K562 (cell line): Measurements from ENCODE around the gene WASL. TPM values are rescaled to one million over a fixed set of nuclear protein-coding genes. Genes with fewer than 3 reads are reported as not detected.
"Not testable (repeated sequence)": the region's sequence is repeated elsewhere in the genome, so short reads cannot be mapped to it uniquely, and the experiment has no call there.

Experiments used
- ATAC-seq: fragments of 200-7000 bp; cut with Tn5 transposase; 3 replicates; pipeline ENCODE4 v1.9.1; 2020; ENCODE audit warnings: moderate library complexity
- BruUV-seq: library from RNA; stranded (reverse); fragments of 400-500 nt; replicated peaks from 2 replicates; lab custom pipeline; 2021; lab: Mats Ljungman, UMichigan
- CTCF ChIA-PET: fragments of 300-600 bp; formaldehyde crosslinking; extraction: SDS; loops from one replicate; lab custom pipeline; 2021; ENCODE audit warnings: low intra/inter-chr PET ratio; lab: Yijun Ruan, JAX
- POLR2A ChIA-PET: fragments of 300-600, 350-650 bp; sonication (Branson Sonifier 250); formaldehyde crosslinking; extraction: SDS; loops from one replicate; lab custom pipeline; 2021; ENCODE audit warnings: antibody characterized with exemption, inconsistent platforms; lab: Yijun Ruan, JAX
- DNase-seq, 4 experiments: peaks; one replicate each; pipeline versions ENCODE4 v3.0.0 to v3.0.0-alpha.2; 2011 to 2018; ENCODE audit warnings: low spot score in 3 of 4, mixed read lengths in 3 of 4; ENCODE audit errors: extremely low read depth in 1 of 4
- FAIRE-seq: peaks from 2 replicates; lab custom pipeline; 2011; peaks lifted over from hg19 to GRCh38; lab: Jason Lieb, UNC
- H2AFZ ChIP-seq: 2 replicates; pipeline ENCODE4 v1.6.0; 2011; ENCODE audit warnings: low read depth, low read length, control low read depth, inconsistent platforms
- H3K27ac ChIP-seq: fragments of 200-600 bp; 3 replicates; pipeline ENCODE4 v1.8.0; 2011; ENCODE audit warnings: low read depth, mild to moderate bottlenecking, control low read depth, inconsistent platforms, low read length, moderate library complexity, mixed read lengths; ENCODE audit errors: extremely low read depth
- H3K27me3 ChIP-seq, 2 experiments: fragments of 300-600 bp in 1 of 2; 2 replicates in 1 of 2; 3 replicates in 1 of 2; pipeline versions ENCODE4 v1.6.0 to v1.8.0; 2011; ENCODE audit warnings: inconsistent platforms in 2 of 2, low read length in 2 of 2, mild to moderate bottlenecking in 1 of 2, mixed read lengths in 1 of 2, moderate library complexity in 1 of 2; ENCODE audit not compliant: control insufficient read depth in 2 of 2, insufficient read depth in 2 of 2
- H3K36me3 ChIP-seq: fragments of 300-600 bp; 3 replicates; pipeline ENCODE4 v1.8.0; 2011; ENCODE audit warnings: mild to moderate bottlenecking, low read length, inconsistent platforms; ENCODE audit not compliant: control insufficient read depth, insufficient read depth
- H3K4me1 ChIP-seq, 2 experiments: fragments of 200-600 bp in 1 of 2; replicated peaks in 1 of 2; 2 replicates in 1 of 2; 3 replicates in 1 of 2; pipeline versions ENCODE4 v1.5.1 to v1.8.0; 2011; ENCODE audit warnings: inconsistent platforms in 2 of 2, low read length in 2 of 2, mild to moderate bottlenecking in 1 of 2, mixed read lengths in 1 of 2, moderate library complexity in 1 of 2; ENCODE audit not compliant: control insufficient read depth in 2 of 2, insufficient read depth in 2 of 2
- H3K4me2 ChIP-seq: 2 replicates; pipeline ENCODE4 v1.6.1; 2011; ENCODE audit warnings: low read length, control low read depth, inconsistent platforms, mixed read lengths; ENCODE audit not compliant: insufficient read depth
- H3K4me3 ChIP-seq: fragments of 200-600 bp; sonication (generic), shearing (Covaris generic); 2 replicates; pipeline ENCODE4 v1.5.1; 2016; ENCODE audit warnings: control low read depth, inconsistent platforms
- H3K79me2 ChIP-seq: fragments of 200-600 bp; 3 replicates; pipeline ENCODE4 v1.8.0; 2011; ENCODE audit warnings: low read length, inconsistent platforms; ENCODE audit not compliant: control insufficient read depth, insufficient read depth
- H3K9ac ChIP-seq, 2 experiments: 2 replicates each; pipeline versions ENCODE4 v1.6.0 to v1.6.1; 2011; ENCODE audit warnings: low read depth in 2 of 2, low read length in 2 of 2, control low read depth in 1 of 2, inconsistent platforms in 1 of 2, mild to moderate bottlenecking in 1 of 2, mixed read lengths in 1 of 2; ENCODE audit not compliant: insufficient read depth in 1 of 2
- H3K9me1 ChIP-seq: one replicate; pipeline ENCODE4 v1.6.0; 2011; ENCODE audit warnings: inconsistent platforms, mild to moderate bottlenecking, low read length, moderate library complexity; ENCODE audit not compliant: control insufficient read depth, insufficient read depth
- H3K9me3 ChIP-seq: replicated peaks from 2 replicates; pipeline ENCODE4 v1.5.1; 2011; ENCODE audit warnings: low read depth, low read length, inconsistent platforms; ENCODE audit not compliant: control insufficient read depth, insufficient read depth
- H4K20me1 ChIP-seq: replicated peaks from 2 replicates; pipeline ENCODE4 v1.6.1; 2011; ENCODE audit warnings: low read length, inconsistent platforms, mixed read lengths; ENCODE audit not compliant: control insufficient read depth, insufficient read depth
- CBX3 ChIP-seq, 2 experiments: IDR thresholded peaks; 1 replicate in 1 of 2; 2 replicates in 1 of 2; pipeline ENCODE4 v1.6.1; 2012; ENCODE audit warnings: inconsistent platforms in 2 of 2, low read length in 2 of 2, borderline replicate concordance in 1 of 2, control low read depth in 1 of 2
- CC2D1A ChIP-seq: fragments of 450-650 bp; IDR thresholded peaks from 2 replicates; pipeline ENCODE4 v1.6.1; 2017; ENCODE audit warnings: mild to moderate bottlenecking
- WGBS: fragments of 100-300 bp; shearing (Covaris generic); methylation state at CpG from one replicate; pipeline ENCODE4 v1.1.6; 2016; ENCODE audit warnings: low coverage, mixed read lengths; ENCODE audit not compliant: insufficient coverage; ENCODE audit errors: missing lambda C conversion rate; 5-methylcytosine and 5-hydroxymethylcytosine counted together
- in situ Hi-C: fragments of 300-500 bp; cut with MboI; formaldehyde crosslinking; loops from 4 replicates; pipeline ENCODE4 v1.15.0; 2018; ENCODE audit warnings: inconsistent platforms, mixed read lengths
- intact Hi-C: fragments of 100-400 bp; cut with micrococcal nuclease; formaldehyde crosslinking; loops from 2 replicates; pipeline ENCODE4 v1.14.2; 2022
- polyA plus RNA-seq, 8 experiments: library from polyadenylated mRNA; depleted of rRNA in 4 of 8; stranded (reverse) in 5 of 8; unstranded in 3 of 8; fragments of >200 nt; fragmentation: Nextera tagmentation in 2 of 8; fragmentation: Illumina TruSeq in 1 of 8; extraction: Ambion mirVana in 2 of 8; extraction: Trizol in 1 of 8; gene quantifications; 2 replicates each; pipeline versions ENCODE4 v1.2.1 to v1.2.3, GENCODE V29; 2011 to 2014; ENCODE audit warnings: inconsistent platforms in 1 of 8, missing spikeins in 1 of 8
- total RNA-seq, 7 experiments: library from RNA; depleted of rRNA in 6 of 7; stranded (reverse); fragments of >200 nt in 6 of 7; fragmentation: Illumina TruSeq in 2 of 7; extraction: Trizol in 2 of 7; gene quantifications; 2 replicates each; pipeline versions ENCODE4 v1.2.1 to v1.2.3, GENCODE V29; 2011 to 2021; ENCODE audit warnings: low replicate concordance in 1 of 7
- TF ChIP-seq, protein P1 (sequence below): fragments of 450-650 bp; IDR thresholded peaks from 2 replicates; pipeline ENCODE4 v1.6.1; 2016; ENCODE audit warnings: mild to moderate bottlenecking
- TF ChIP-seq, protein P2 (sequence below): sonication (generic); formaldehyde crosslinking; IDR thresholded peaks from 2 replicates; pipeline ENCODE4 v1.8.1; 2023; ENCODE audit warnings: mild to moderate bottlenecking, missing genetic modification reagents

The WASL gene
- total and polyA plus RNA-seq, 9 of the 15 experiments (the other 6 are each of a cell fraction or from before 2014, with no cell fraction given) = 3.2 to 13.9 (median 8.3) TPM

DNA sequence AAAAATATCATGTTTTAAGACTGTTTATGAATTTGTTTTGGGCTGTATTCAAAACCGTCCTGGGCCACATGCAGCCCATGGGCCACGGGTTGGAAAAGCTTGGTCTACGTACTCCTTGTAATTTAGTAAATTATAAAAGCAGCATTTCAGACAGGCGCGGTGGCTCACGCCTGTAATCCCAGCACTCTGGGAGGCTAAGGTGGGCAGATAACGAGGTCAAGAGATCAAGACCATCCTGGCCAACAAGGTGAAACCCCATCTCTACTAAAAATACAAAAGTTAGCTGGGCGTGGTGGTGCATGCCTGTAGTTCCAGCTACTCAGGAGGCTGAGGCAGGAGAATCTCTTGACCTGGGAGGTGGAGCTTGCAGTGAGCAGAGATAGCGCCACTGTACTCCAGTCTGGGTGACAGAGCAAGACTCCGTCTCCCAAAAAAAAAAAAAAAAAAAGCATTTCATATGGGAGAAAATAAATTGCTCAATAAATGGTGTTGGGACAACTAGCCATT is 11.6 kb downstream of the WASL start:
- H3K9ac ChIP-seq, DNase-seq, H3K4me3 ChIP-seq, H4K20me1 ChIP-seq, FAIRE-seq, H2AFZ ChIP-seq, BruUV-seq, ATAC-seq, in situ Hi-C loops, H3K27ac ChIP-seq, H3K9me1 ChIP-seq, CTCF ChIA-PET, H3K27me3 ChIP-seq, H3K4me1 ChIP-seq, intact Hi-C loops, H3K4me2 ChIP-seq: not testable (repeated sequence)
- 94% methylated on average over 9 of the region's 10 CpGs for WGBS
- TF ChIP-seq, protein P1, sequence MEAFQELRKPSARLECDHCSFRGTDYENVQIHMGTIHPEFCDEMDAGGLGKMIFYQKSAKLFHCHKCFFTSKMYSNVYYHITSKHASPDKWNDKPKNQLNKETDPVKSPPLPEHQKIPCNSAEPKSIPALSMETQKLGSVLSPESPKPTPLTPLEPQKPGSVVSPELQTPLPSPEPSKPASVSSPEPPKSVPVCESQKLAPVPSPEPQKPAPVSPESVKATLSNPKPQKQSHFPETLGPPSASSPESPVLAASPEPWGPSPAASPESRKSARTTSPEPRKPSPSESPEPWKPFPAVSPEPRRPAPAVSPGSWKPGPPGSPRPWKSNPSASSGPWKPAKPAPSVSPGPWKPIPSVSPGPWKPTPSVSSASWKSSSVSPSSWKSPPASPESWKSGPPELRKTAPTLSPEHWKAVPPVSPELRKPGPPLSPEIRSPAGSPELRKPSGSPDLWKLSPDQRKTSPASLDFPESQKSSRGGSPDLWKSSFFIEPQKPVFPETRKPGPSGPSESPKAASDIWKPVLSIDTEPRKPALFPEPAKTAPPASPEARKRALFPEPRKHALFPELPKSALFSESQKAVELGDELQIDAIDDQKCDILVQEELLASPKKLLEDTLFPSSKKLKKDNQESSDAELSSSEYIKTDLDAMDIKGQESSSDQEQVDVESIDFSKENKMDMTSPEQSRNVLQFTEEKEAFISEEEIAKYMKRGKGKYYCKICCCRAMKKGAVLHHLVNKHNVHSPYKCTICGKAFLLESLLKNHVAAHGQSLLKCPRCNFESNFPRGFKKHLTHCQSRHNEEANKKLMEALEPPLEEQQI = peak; percentile 85
- TF ChIP-seq, protein P2, sequence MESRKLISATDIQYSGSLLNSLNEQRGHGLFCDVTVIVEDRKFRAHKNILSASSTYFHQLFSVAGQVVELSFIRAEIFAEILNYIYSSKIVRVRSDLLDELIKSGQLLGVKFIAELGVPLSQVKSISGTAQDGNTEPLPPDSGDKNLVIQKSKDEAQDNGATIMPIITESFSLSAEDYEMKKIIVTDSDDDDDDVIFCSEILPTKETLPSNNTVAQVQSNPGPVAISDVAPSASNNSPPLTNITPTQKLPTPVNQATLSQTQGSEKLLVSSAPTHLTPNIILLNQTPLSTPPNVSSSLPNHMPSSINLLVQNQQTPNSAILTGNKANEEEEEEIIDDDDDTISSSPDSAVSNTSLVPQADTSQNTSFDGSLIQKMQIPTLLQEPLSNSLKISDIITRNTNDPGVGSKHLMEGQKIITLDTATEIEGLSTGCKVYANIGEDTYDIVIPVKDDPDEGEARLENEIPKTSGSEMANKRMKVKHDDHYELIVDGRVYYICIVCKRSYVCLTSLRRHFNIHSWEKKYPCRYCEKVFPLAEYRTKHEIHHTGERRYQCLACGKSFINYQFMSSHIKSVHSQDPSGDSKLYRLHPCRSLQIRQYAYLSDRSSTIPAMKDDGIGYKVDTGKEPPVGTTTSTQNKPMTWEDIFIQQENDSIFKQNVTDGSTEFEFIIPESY (CRISPR knock-in tag) = peak; percentile 82
- TF ChIP-seq CC2D1A (peak; percentile 83; the same call in 1 of the 2 replicates), CBX3 (IDR thresholded peaks at IDR 0.05; ENCODE audit: borderline replicate concordance in 1 of 2, low read length in 2 of 2) (peak in 1 of 2 experiments; percentile 30; a peak in 1 of 3 replicates)
- H3K9me3 ChIP-seq = peaks cover 17% of the 10 kb centered on the region
- POLR2A ChIA-PET = interaction anchor here (1.4 to 4.7 kb wide), 2 partner anchors 9 to 12 kb away, joined by 4 to 28 read pairs; partner anchors contain the start of gene WASL
- peaks cover 100% of the 10 kb centered on the region for H3K79me2 ChIP-seq
- peaks cover 25% of the 10 kb centered on the region for H3K36me3 ChIP-seq
